GM18511 (cell line): ENCODE data around the gene SIRPB2.
"Not testable (repeated sequence)": the region's sequence is repeated elsewhere in the genome, so short reads cannot be mapped to it uniquely, and the experiment has no call there.

Source experiments
- ATAC-seq: cut with Tn5 transposase; IDR thresholded peaks from one replicate; pipeline ENCODE4 v1.9.1; 2021; ENCODE audit warnings: mild to moderate bottlenecking, moderate library complexity; ENCODE audit not compliant: unreplicated experiment

SIRPB2 gene

DNA sequence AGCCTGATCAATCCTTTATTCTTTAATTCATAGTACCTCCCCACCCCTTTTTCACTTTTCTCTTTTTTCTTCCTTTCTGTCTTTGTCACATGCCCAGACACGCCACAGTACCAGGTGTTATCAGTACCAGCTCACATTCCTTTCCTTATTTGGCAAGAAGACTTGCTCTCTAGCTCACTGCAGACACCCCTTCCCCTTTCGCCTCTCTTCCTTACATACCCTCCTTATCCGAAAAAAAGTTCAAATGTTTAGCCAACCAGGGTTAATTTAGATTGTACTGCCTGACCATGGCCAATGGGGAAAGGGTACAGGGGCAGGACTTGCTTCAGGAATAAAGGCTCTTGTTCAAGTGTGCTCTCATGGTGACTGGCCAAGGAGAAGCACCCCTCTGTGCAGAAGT, 9.3 kb upstream of the SIRPB2 start:
- ATAC-seq: no peak

DNA sequence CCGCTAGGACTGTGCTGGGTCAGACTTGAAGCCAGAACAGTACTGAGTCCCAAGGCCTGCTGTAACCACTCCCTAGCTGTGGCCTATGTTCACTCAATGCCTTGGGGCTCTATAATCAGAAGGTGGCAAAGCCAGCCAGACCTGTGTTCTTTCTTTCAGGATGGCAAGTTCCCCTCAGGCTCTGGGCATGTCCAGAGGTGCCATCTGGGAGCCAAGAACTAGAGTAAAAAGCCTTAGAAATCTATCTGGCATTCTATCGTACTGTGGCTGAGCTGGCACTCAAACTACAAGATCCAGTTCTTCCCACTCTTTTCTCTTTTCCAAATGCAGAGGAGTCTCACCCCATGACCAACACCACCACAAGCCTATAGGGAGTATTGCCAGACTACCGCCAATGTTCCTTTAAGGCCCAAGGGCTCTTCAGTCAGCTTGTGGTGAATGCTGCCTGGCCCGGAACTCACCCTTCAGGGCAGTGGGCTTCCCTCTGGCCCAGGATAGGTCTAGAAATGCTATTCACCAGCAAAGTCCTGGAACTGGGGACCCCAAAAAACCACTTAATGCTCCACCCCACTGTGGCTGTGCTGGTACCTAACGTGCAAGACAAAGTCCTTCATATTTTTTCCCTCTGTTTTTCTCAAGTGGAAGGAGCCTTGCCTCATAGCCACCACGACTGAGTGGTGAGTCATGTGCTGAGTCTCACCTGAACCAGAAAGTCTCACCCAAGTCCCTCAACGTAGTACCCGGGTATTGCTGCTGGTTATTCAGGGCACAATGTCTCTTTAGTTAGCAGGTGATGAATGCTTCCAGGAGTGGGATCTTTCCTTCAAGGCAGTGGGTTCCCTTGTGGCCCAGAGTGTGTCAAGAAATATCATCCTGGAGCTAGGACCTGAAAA, 8.6 kb upstream of the SIRPB2 start:
- no peak for ATAC-seq

DNA sequence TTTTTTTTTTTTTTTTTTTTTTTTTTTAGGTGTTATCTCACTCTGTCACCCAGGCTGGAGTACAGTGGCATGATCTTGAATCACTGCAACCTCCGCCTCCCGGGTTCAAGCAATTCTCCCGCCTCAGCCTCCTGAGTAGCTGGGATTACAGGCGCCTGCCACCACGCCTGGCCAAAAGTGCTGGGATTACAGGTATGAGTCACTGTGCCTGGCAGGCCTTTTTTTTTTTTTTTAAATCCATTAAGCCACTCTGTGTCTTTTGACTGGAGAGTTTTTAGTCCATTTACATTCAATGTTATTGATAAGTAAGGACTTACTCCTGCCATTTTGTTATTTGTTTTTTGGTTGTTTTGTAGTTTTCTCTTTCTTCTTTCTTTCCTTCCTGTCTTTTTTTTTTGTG, 6.2 kb upstream of the SIRPB2 start:
- ATAC-seq: not testable (repeated sequence)

DNA sequence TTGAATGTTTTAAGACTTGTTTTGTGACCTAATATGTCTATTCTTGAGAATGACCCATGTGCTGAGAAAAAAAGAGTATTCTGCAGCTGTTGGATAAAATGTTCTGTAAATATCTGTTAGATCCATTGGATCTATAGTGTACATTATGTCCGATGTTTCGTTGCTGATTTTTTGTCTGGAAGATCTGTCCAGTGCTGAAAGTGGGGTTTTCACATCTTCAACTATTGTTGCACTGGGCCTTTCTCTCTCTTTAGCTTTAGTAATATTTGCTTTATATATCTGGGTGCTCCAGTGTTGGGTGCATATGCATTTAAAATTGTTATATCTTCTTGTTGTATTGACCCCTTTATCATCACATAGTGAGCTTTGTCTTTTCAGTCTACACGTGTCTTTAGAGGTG, 5.7 kb upstream of the SIRPB2 start:
- no peak for ATAC-seq

DNA sequence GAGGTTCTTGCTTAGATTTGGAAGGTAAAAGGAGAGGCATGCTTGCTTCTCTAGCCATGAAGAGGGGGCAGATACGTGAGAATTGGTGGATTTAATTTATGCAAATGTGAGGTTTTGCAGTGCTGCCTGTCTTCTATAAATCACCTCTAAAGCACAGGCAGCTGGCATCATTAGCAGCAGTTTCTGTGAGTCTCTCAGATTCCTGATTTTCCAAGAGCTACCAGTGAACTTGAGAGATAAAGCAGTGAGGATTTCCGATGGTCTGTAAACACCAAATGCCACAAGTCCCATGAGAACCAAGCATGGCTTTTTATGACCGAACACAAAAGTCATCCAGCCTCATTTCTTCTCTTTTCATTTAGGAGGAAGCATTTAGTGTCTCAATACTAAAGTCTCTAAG, 3.2 kb upstream of the SIRPB2 start:
- ATAC-seq: no peak

DNA sequence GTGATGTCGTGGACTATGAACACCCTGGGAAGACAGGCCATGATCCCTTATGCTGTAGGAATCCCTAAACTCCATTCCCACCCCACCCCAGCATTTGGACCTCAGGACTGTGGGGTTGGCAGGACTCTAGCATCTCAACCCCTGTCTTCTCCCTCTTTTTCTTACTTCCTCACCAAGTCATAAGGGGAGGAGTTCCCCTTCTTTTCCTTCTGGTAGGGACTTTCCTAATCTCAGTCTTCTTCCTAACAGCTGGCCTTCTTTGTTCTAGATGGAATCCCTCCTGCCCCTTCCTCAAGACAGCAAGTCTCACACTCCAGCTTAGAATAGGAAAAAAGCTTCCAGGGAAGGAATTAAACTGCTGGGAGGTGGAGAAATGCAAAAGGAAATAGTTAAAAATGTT, 2.3 kb upstream of the SIRPB2 start:
- ATAC-seq: no peak

DNA sequence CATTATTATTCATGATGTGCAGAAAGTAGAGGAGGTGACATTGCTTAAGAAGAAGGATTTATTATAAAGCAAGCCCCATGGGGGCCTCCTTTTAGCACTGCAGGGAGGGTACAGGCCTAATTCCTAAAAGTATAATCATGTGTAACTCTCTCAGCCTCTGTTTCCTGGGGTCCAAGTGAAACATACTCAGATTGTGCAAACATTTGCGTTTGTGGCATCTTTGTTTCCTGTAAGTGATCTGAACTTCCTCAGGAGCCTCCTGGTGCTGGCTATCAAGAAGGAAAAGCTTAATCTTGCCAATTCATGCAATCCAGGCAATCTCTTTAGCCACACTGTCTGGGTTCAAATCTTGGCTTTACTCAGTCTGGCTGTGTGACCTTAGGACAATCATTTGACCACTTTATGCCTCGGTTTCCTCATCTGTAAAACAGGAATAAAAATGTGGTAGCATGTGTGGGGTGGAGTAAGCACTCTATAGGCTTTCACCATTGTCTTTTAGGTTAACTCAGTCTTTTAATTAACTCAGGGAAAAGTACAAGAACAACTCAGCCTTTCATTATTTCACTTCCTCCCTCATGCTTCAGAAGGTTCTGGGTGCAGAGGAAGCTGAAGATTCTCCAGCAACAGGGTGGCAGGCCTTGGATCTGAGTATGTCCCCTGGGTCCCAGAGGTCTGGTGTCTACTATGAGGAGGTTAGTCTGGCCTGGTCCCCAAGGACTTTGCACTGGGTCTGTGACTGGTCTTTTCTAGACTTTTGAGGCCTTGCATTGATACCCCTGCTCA, 831 bp upstream of the SIRPB2 start:
- ATAC-seq: no peak

DNA sequence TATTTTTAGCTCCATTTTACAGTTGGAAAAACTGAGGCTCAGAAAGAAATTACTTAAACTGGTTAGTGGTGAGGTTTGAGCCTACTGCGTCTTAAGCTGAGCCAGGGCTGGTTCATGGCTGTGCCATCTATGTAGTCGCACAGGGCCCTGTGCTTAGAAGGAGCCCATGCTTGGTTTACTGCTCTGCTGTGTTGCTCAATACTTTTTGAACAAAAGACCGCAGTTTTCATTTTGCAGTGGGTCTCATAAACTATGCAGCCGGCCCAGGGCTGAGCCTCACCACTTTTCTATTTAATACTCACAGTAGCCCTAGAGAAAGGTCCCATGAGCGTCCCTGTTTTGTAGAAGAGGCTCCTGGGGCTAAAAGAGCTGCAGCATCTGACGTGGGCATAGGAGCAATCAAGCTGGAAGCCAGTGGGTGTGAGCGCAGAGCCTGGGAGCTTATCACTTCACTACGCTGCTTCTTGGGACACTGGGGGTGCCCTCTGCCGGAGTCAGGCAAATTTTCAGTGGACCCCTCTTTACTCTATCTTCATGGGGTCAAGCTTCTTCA, 501 bp downstream of the SIRPB2 start:
- ATAC-seq: no peak

DNA sequence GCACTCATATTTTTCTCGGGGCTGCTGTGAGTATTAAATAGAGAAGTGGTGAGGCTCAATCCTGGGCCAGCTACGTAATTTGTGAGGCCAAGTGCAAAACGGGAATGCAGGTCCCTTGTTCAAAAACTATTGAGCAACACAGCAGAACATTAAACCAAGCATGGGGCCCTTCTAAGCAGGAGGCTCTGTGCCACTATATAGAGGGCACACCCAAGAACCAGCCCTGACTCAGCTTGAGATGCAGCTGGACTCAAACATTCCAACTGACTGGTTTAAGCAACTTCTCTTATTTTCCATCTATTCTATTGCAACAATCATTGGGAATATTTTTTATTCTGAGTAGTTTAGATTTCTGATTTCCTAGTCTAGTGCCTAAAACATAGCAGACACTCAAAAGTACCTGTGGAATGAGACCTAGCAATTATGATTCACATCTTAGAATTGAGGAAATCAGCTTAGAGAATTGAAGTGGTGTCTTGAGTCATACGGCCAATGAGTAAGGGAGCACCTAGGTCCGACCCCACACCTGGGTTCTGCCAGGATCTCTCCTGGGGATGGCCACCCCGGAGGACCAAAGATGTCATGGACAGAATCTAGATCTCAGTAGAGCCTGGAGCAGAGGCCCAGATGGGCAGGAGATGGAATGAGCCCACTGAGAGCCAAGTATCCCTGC, 1.3 kb downstream of the SIRPB2 start:
- no peak for ATAC-seq

DNA sequence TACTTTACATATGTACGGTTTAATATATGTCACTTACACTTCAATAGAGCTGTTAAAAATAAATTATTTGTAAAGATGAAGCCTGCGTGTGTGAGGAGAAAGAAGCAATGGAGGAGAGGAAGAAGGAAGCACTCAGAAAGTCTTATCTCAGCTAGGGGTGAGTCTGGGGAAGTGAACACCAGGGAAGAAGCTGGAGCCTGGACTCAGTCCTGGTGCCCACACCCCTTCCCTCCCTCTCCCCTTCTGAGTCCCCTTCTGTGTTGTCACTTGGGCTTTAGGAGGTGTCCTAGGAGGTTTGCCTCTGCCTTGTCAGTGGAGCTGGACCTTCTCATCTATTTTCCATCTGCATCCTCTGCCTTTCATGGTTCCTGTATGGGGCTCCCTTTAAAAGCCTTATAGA, 1.9 kb downstream of the SIRPB2 start:
- ATAC-seq: no peak

DNA sequence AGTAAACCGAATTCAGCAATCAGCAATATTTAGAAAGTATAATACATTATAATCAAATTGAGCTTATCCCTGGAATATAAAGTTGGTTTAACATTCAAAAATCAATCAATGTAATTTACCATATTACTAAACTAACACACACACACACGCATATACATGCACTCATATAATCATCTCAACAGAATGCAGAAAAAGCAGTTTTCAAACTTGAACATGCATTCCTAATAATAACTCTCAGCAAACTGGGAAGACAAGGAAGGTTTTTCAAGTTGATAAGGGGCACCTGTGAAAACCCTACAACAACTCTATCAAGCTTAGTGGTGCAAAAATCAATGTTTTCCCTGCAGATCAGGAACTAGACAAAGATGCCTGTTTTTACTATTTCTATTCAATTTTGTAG, 4.7 kb downstream of the SIRPB2 start:
- ATAC-seq: no peak

DNA sequence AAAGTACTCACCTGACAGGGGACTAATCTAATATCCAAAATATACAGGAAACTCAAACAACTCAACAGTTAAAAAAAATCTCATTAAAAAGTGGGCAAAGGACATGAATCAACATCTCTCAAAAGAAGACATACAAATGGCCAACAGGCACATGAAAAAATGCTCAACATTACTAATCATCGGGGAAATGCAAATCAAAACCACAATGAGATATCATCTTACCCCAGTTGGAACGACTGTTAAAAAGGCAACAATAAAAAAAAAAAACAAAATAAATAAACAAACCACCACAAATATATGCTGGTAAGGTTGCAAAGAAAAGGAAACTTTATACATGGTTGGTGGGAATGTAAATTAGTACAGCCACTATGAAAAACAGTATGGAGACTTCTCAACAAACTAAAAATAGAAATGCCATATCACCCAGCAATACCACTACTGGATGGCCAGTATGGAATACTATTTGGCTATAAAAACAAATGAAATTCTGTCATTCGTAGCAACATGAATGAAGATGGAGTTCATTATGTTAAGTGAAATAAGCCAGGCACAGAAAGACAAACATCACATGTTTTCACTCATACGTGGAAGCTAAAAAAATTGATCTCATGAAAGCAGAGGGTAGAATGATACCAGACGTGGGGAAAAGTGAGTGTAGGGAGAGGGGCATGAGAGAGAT, 6.6 kb downstream of the SIRPB2 start:
- no peak for ATAC-seq

DNA sequence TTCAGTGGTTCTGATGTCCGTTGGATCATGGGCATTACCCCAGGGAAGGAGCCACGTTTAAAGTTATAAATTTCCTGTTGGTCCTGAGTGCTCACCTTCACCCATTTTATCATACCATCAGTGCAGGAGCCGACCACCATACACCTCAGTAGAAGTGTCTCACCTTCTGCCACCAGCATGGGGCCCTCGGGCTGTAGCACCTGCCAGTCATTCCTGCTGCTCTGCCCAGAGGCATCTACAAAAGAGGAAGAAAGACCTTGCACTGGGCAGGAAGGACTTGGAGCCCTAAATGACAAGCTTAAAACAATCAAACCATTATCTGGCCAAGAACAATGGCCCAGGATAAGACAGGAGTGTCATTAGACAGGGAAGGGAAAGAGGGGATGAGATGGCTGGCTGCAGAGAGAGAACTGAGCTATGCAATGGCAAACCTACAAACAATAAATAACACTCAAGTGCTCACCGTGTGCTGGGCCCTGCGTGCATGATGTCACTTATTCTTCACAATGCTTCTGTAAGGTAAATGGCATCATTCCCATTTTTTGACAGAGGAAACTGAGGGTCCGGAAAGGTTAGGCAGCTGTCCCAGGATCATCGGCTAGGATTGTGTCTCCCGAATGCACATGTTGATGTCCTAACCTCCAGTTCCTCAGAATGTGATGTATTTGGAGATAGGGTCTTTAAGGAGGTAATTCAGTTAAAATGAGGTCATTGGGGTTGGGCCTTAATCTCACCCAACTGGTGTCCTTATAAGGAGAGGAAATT, 11.2 kb downstream of the SIRPB2 start:
- ATAC-seq: no peak

DNA sequence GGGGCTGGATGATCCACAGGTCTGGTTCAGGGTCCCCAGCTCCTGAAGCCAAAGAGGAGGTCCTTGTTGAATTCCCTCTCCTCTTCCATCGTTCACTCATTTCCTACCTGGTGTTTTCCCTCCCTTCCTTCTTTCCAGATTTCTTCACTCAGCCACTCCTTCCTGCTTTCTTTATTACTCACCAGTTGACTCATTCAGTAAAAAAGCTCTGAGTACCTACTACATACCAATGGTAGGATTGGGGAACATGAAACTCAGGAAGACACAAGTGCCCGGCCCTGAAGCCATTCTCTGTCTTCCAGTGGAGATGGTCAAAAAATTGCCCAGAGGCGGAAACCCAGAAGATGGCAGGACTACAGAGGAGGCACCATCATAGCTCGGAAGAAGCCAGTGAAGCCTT, 12.7 kb downstream of the SIRPB2 start:
- no peak for ATAC-seq

DNA sequence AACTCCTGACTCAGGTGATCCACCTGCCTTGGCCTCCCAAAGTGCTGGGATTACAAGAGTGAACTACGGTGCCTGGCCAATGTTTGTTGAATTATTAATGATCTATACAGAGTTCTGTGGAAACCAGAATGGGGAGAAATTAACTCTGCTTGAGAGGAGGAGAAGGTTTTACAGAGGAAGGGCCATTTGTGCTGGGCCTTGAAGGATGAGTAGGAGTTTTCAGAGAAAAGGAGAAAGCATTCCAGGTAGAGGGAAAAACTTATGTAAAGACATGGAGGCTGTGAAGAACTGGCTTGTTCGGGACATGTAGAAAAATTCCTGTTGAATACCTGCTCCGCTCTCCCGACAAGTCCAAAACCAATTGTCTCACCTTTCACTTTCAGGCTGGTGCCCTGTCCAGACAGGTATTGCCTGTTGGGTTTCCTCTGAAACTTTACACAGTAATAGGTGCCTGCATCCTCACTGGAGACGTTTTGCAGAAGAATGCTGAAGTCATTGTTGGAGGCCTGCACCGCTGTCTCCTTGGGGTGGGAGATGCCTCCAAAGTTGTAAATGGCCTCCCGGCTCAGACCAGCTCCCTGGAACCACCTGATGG, 13.2 kb downstream of the SIRPB2 start:
- no peak for ATAC-seq

DNA sequence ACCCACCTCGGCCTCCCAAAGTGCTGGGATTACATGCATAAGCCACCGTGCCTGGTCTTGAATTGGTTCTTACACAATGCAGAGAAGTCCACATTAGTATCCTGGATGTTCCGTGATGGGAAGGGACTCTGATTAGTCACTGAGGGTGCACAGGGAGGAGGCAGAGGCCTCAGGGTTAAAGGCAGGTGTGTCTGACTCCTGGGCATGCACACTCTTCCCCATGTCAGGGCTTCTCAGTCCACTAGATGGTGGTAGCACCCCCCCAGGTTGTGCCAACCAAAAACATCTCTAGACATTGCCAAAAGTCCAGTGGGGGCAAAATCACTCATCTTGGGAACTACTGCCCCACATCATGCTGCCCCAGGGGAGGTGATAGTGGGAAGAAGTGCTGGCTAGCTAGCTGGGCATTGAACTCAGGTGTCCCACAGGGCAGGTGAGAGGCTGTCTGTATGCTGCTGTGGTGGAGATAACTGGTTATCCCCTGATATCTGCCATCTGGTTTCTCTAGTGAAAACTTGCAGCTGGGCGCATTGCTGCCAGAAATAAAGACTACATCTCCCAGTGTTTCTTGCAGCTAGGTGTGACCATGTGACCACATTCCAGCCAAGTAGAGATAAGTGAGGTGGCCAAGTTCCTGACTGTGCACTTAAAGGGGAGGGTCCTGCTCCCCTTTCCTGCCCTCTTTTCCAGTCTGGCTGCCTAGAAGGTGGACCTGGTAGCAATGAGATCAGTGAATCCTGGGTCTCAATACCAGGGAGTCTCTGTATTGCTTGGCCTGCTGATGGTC, 16.2 kb downstream of the SIRPB2 start:
- ATAC-seq: no peak

DNA sequence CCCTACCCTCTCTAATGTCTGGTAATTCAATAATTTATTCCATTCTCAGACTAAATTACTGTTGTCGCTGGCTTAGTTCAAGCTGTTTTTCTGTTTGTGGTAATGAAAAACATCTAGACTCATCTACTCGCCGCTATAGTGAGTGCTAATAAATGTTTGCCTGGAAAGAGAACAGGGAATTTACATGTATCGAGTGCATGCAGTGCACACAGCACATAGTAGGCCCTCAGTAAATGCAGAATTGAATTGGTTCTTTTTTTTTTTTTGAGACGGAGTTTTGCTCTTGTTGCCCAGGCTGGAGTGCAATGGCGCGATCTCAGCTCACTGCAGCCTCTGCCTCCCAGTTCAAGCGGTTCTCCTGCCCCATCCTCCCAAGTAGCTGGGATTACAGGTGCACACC, 16.9 kb downstream of the SIRPB2 start:
- no peak for ATAC-seq

DNA sequence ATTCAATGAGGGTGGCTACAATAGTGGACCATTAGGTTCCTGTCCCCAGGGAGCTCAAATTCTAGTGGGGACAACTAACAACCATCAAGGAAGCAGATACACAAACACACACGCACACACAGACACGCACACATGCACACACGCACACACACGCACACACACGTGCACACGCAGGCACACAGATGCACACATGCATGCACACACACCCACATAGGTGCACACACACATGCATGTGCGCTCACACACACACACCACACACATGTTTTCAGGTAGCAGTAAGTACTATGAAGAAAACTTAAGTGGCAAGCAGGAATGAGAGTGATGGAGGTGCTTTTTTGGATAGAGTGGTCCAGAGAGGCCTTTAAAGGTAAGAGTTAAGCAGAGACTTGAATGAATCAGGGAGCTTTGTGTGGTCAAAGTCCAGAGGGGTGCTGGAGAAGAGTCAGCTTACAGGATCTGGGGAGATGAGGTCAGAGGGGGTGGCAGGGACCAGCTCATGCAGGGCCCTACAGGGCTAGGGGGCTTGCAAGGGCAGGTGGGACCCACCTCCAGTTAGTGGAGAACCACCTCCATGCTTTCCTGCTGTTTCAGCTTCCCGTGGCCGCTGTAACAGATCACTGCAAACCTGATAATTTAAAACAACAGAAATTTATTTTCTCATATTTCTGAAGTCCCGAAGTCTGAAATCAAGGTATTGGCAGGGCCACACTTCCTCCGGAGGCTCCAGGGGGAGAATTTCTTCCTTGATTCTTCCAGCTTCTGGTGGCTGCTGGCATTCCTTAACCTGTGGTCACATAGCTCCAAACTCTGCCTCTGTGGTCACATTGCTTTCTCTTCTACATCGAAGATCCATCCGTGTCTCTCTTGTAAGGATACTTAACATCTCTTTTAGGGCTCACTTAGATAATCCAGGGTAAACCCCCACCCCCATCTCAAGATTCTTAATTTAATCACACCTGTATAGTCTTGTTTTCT, 17.7 kb downstream of the SIRPB2 start:
- no peak for ATAC-seq
